Vagina (tissue), 2 donors: ENCODE data around the gene NAA80.

Experiments
- CTCF ChIP-seq, 3 experiments: fragments of 450-650 bp in 2 of 3; fragments of 200-600 bp in 1 of 3; sonication (generic) in 1 of 3; IDR thresholded peaks; one replicate each; pipeline ENCODE4 v1.5.1; 2017 to 2019; ENCODE audit warnings: antibody characterized with exemption in 3 of 3, mild to moderate bottlenecking in 2 of 3, moderate library complexity in 2 of 3
- POLR2A ChIP-seq, 2 donors: fragments of 450-650 bp; IDR thresholded peaks; one replicate each; pipeline ENCODE4 v1.6.1; 2017; ENCODE audit warnings: antibody characterized with exemption in 2 of 2, mild to moderate bottlenecking in 2 of 2, moderate library complexity in 2 of 2

GRCh38 chr3:50256978-50257890 is 42.0 kb downstream of the NAA80 start:
- peak in 1 of 3 experiments; percentile 24 for TF ChIP-seq CTCF (IDR thresholded peaks at IDR 0.05)
- no peak for TF ChIP-seq POLR2A (IDR thresholded peaks at IDR 0.05)
